IMR-90 (cell line): ENCODE measurements around the gene FAM193A. TPM values are rescaled to one million over a fixed set of nuclear protein-coding genes. Genes with fewer than 3 reads are reported as not detected.
A peak's percentile ranks its signal among the peaks of the same experiment; 100 is the strongest.

Experiments
- ATAC-seq: fragments of 200-7000 bp; cut with Tn5 transposase; 2 replicates; pipeline ENCODE4 v1.9.1; 2020; ENCODE audit warnings: low read depth, mild to moderate bottlenecking, moderate library complexity
- BruUV-seq: library from RNA; stranded (reverse); fragments of 400-500 nt; replicated peaks from 2 replicates; lab custom pipeline; 2021; lab: Mats Ljungman, UMichigan
- CTCF ChIA-PET: fragments of 300-600 bp; formaldehyde crosslinking; extraction: SDS; loops from one replicate; lab custom pipeline; 2021; ENCODE audit warnings: antibody characterized with exemption; lab: Yijun Ruan, JAX
- POLR2A ChIA-PET: fragments of 300-600 bp; sonication (Branson Sonifier 250); formaldehyde crosslinking; loops from one replicate; lab custom pipeline; 2022; ENCODE audit warnings: antibody characterized with exemption; ENCODE audit not compliant: unreplicated experiment; lab: Charles Lee
- DNase-seq: peaks from one replicate; pipeline ENCODE4 v3.0.0; 2013
- H2AFZ ChIP-seq: replicated peaks from 2 replicates; pipeline ENCODE3; 2013; ENCODE audit warnings: low read length, mild to moderate bottlenecking; ENCODE audit not compliant: poor library complexity
- H2AK5ac ChIP-seq: 2 replicates; pipeline ENCODE4 v1.6.1; 2013; ENCODE audit warnings: low read depth, low read length, inconsistent platforms
- H2AK9ac ChIP-seq: replicated peaks from 2 replicates; pipeline ENCODE3; 2013; ENCODE audit warnings: mild to moderate bottlenecking, low read depth, low read length, moderate library complexity; ENCODE audit not compliant: poor library complexity
- H2BK120ac ChIP-seq: 2 replicates; pipeline ENCODE4 v1.6.1; 2013; ENCODE audit warnings: low read depth, low read length, inconsistent platforms
- H2BK15ac ChIP-seq: 3 replicates; pipeline ENCODE4 v1.6.1; 2013; ENCODE audit warnings: low read depth, low read length, inconsistent platforms
- H2BK20ac ChIP-seq: 2 replicates; pipeline ENCODE4 v1.6.1; 2013; ENCODE audit warnings: low read depth, mild to moderate bottlenecking, inconsistent platforms, low read length, moderate library complexity
- H2BK5ac ChIP-seq: 2 replicates; pipeline ENCODE4 v1.6.1; 2013; ENCODE audit warnings: mild to moderate bottlenecking, low read depth, low read length, inconsistent platforms; ENCODE audit not compliant: poor library complexity, severe bottlenecking
- H3K14ac ChIP-seq: replicated peaks from 2 replicates; pipeline ENCODE4 v1.6.1; 2013; ENCODE audit warnings: low read depth, low read length, inconsistent platforms
- H3K18ac ChIP-seq: 2 replicates; pipeline ENCODE4 v1.6.1; 2013; ENCODE audit warnings: low read depth, low read length, control low read depth
- H3K23ac ChIP-seq: 2 replicates; pipeline ENCODE4 v1.6.1; 2013; ENCODE audit warnings: low read depth, low read length, inconsistent platforms
- H3K27ac ChIP-seq: 2 replicates; pipeline ENCODE4 v1.5.1; 2013; ENCODE audit warnings: mild to moderate bottlenecking, control low read depth, low read length; ENCODE audit not compliant: insufficient read depth
- H3K27me3 ChIP-seq: 2 replicates; pipeline ENCODE4 v1.6.1; 2013; ENCODE audit warnings: low read length; ENCODE audit not compliant: control insufficient read depth, insufficient read depth
- H3K36me3 ChIP-seq: 2 replicates; pipeline ENCODE4 v1.6.1; 2013; ENCODE audit warnings: low read length, mixed read lengths; ENCODE audit not compliant: control insufficient read depth, insufficient read depth
- H3K4ac ChIP-seq: 2 replicates; pipeline ENCODE4 v1.6.1; 2013; ENCODE audit warnings: low read depth, low read length, inconsistent platforms
- H3K4me1 ChIP-seq: 2 replicates; pipeline ENCODE4 v1.6.1; 2013; ENCODE audit warnings: low read length, mixed read lengths; ENCODE audit not compliant: control insufficient read depth, insufficient read depth
- H3K4me2 ChIP-seq: 2 replicates; pipeline ENCODE4 v1.6.1; 2013; ENCODE audit warnings: low read depth, mild to moderate bottlenecking, control low read depth, low read length, moderate library complexity
- H3K4me3 ChIP-seq: 2 replicates; pipeline ENCODE4 v1.5.1; 2013; ENCODE audit warnings: low read depth, mild to moderate bottlenecking, control low read depth, low read length, moderate library complexity; ENCODE audit not compliant: insufficient read depth
- H3K56ac ChIP-seq: 2 replicates; pipeline ENCODE4 v1.6.1; 2013; ENCODE audit warnings: low read length, inconsistent platforms; ENCODE audit not compliant: insufficient read depth; ENCODE audit errors: extremely low read depth
- H3K79me1 ChIP-seq, 2 experiments: 2 replicates each; pipeline ENCODE4 v1.6.1; 2013; ENCODE audit warnings: low read length in 2 of 2, inconsistent platforms in 1 of 2, low read depth in 1 of 2
- H3K9ac ChIP-seq: 2 replicates; pipeline ENCODE4 v1.6.1; 2013; ENCODE audit warnings: low read depth, low read length, control low read depth
- H3K9me1 ChIP-seq: 2 replicates; pipeline ENCODE4 v1.6.1; 2013; ENCODE audit warnings: low read length, inconsistent platforms; ENCODE audit not compliant: insufficient read depth
- H3K9me3 ChIP-seq: 2 replicates; pipeline ENCODE4 v1.6.1; 2013; ENCODE audit warnings: low read length; ENCODE audit not compliant: control insufficient read depth, insufficient read depth
- H4K20me1 ChIP-seq: 2 replicates; pipeline ENCODE4 v1.6.1; 2013; ENCODE audit warnings: low read length, inconsistent platforms; ENCODE audit not compliant: insufficient read depth
- H4K5ac ChIP-seq: 2 replicates; pipeline ENCODE4 v1.6.1; 2013; ENCODE audit warnings: mild to moderate bottlenecking, low read depth, low read length, control low read depth
- H4K8ac ChIP-seq, 2 experiments: 2 replicates each; pipeline ENCODE4 v1.6.1; 2013; ENCODE audit warnings: low read depth in 2 of 2, low read length in 2 of 2, control low read depth in 1 of 2, inconsistent platforms in 1 of 2
- H4K91ac ChIP-seq: 2 replicates; pipeline ENCODE4 v1.6.1; 2013; ENCODE audit warnings: low read depth, low read length, inconsistent platforms; ENCODE audit not compliant: insufficient read depth
- BHLHE40 ChIP-seq: fragments of 150-350 bp; IDR thresholded peaks from 2 replicates; pipeline ENCODE4 v1.6.1; 2016; ENCODE audit warnings: mild to moderate bottlenecking, low read depth, low read length
- CEBPB ChIP-seq: IDR thresholded peaks from 2 replicates; pipeline ENCODE4 v1.6.1; 2012; ENCODE audit warnings: low read depth, low read length, improper control_type of control experiment
- MAFK ChIP-seq: IDR thresholded peaks from 2 replicates; pipeline ENCODE4 v1.6.1; 2012; ENCODE audit warnings: low read depth, low read length, improper control_type of control experiment
- MXI1 ChIP-seq: IDR thresholded peaks from 2 replicates; pipeline ENCODE4 v1.6.1; 2012; ENCODE audit warnings: low read depth, mild to moderate bottlenecking, low read length, moderate library complexity, borderline replicate concordance
- NFE2L2 ChIP-seq: fragments of 150-350 bp; IDR thresholded peaks from 2 replicates; pipeline ENCODE4 v1.6.1; 2016; ENCODE audit warnings: low read depth, mild to moderate bottlenecking, low read length
- RCOR1 ChIP-seq: IDR thresholded peaks from 2 replicates; pipeline ENCODE4 v1.6.1; 2012; ENCODE audit warnings: mild to moderate bottlenecking, low read length, improper control_type of control experiment; ENCODE audit not compliant: insufficient replicate concordance
- WGBS, 2 experiments: methylation state at CpG; one replicate each; pipeline versions ENCODE4 v1.1.5 to v1.1.7; 2013; ENCODE audit warnings: missing lambda C conversion rate in 2 of 2; ENCODE audit not compliant: insufficient read length in 1 of 2; ENCODE audit errors: extremely low coverage in 2 of 2; 5-methylcytosine and 5-hydroxymethylcytosine counted together
- dilution Hi-C: fragments of 300-500 bp; cut with HindIII; formaldehyde crosslinking; loops from one replicate; pipeline ENCODE4 v1.14.3; 2018; ENCODE audit warnings: low sequenced_read_pairs; ENCODE audit not compliant: unreplicated experiment
- in situ Hi-C: fragments of 300-500 bp; cut with MboI; formaldehyde crosslinking; loops from 3 replicates; pipeline ENCODE4 v1.14.3; 2019; ENCODE audit warnings: low sequenced_read_pairs, inconsistent platforms, mixed read lengths
- intact Hi-C: fragments of 100-400 bp; cut with micrococcal nuclease; formaldehyde crosslinking; loops from 2 replicates; pipeline ENCODE4 v1.10.0; 2022
- polyA plus RNA-seq, 3 experiments: library from polyadenylated mRNA; depleted of rRNA; stranded (reverse); fragments of >200 nt; gene quantifications; 2 replicates each; pipeline ENCODE4 v1.2.3, GENCODE V29; 2012; ENCODE audit warnings: low replicate concordance in 1 of 3
- total RNA-seq: library from RNA; depleted of rRNA; stranded (reverse); fragments of >200 nt; gene quantifications from 2 replicates; pipeline ENCODE4 v1.2.3, GENCODE V29; 2012

The FAM193A gene
- total and polyA plus RNA-seq, 2 of the 4 experiments (the other 2 are of a cell fraction) = 6.8 to 11.0 TPM

DNA sequence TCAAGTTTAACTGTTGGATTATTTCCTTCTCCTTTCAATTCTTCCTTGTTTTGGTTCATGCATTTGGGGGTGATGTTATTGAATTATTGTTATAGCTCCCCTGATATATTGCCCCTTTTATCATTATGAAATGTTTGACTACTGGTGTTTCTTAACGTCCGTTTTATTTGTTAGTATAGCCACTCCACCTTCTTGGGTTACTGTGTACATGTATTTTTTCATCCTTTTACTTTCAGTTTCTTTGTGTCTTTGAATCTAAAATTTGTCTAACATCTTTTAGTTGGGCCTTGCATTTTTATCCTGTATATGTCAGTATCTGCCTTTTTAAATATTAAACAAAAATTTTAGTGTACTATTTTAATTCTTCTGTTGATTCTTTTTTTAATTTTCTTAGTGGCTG is 131.0 kb downstream of the FAM193A start:
- Histone ChIP-seq H3K4me2 (peak overlapping the region; percentile 75), H2BK15ac (no peak overlapping the region)
- POLR2A ChIA-PET = no interaction called here

More for the DNA sequence above, 131.0 kb downstream of the FAM193A start:
- intact Hi-C loops = no loop called here
- no peaks in the 10 kb centered on the region for H3K9me3 ChIP-seq
- ATAC-seq = no peak; the same call in 1 of the 2 replicates
- WGBS, 2 experiments = no CpG with 5 or more reads among the region's 2 CpGs
- H3K18ac ChIP-seq = no peak overlapping the region
- no peak overlapping the region for H3K4ac ChIP-seq
- no peak overlapping the region for H2AFZ ChIP-seq
- peaks cover 16% of the 10 kb centered on the region for H3K9me1 ChIP-seq
- peaks cover 24 to 62% of the 10 kb centered on the region in 2 experiments for H3K79me1 ChIP-seq
- H3K4me3 ChIP-seq = no peak overlapping the region
- no peak overlapping the region for H2AK5ac ChIP-seq
- H3K9ac ChIP-seq = no peak overlapping the region
- H3K4me1 ChIP-seq = peaks cover 7% of the 10 kb centered on the region
- DNase-seq = no peak
- no peak overlapping the region for H3K27ac ChIP-seq
- H3K36me3 ChIP-seq = peaks cover 28% of the 10 kb centered on the region
- H3K23ac ChIP-seq = no peak overlapping the region
- H3K27me3 ChIP-seq = no peaks in the 10 kb centered on the region
- TF ChIP-seq MAFK (no peak), MXI1 (no peak), CEBPB (no peak), BHLHE40 (no peak), NFE2L2 (no peak), RCOR1 (no peak)
- H2BK20ac ChIP-seq = no peak overlapping the region
- peaks cover 16% of the 10 kb centered on the region for H4K20me1 ChIP-seq
- no peak overlapping the region for H2AK9ac ChIP-seq
- H4K91ac ChIP-seq = no peak overlapping the region
- BruUV-seq = no TSS peak
- H2BK5ac ChIP-seq = no peak overlapping the region
- in situ Hi-C loops = no loop called here
- H2BK120ac ChIP-seq = no peak overlapping the region
- no peak overlapping the region for H3K14ac ChIP-seq
- H3K56ac ChIP-seq = no peak overlapping the region
- dilution Hi-C loops = no loop called here
- CTCF ChIA-PET = no interaction called here
- no peak overlapping the region for H4K5ac ChIP-seq
- H4K8ac ChIP-seq = no peak overlapping the region
